Vagina (tissue), 2 donors: ENCODE results near the gene GATB.

Source experiments
- CTCF ChIP-seq, 3 experiments: fragments of 450-650 bp in 2 of 3; fragments of 200-600 bp in 1 of 3; sonication (generic) in 1 of 3; IDR thresholded peaks; one replicate each; pipeline ENCODE4 v1.5.1; 2017 to 2019; ENCODE audit warnings: antibody characterized with exemption in 3 of 3, mild to moderate bottlenecking in 2 of 3, moderate library complexity in 2 of 3
- POLR2A ChIP-seq, 2 donors: fragments of 450-650 bp; IDR thresholded peaks; one replicate each; pipeline ENCODE4 v1.6.1; 2017; ENCODE audit warnings: antibody characterized with exemption in 2 of 2, mild to moderate bottlenecking in 2 of 2, moderate library complexity in 2 of 2
- POLR2AphosphoS5 ChIP-seq, 2 donors: sonication (generic); formaldehyde crosslinking; IDR thresholded peaks; one replicate each; pipeline ENCODE4 v1.9.0; 2017; ENCODE audit warnings: antibody characterized with exemption in 2 of 2, mild to moderate bottlenecking in 2 of 2, low read depth in 1 of 2; ENCODE audit not compliant: insufficient read depth in 1 of 2

DNA sequence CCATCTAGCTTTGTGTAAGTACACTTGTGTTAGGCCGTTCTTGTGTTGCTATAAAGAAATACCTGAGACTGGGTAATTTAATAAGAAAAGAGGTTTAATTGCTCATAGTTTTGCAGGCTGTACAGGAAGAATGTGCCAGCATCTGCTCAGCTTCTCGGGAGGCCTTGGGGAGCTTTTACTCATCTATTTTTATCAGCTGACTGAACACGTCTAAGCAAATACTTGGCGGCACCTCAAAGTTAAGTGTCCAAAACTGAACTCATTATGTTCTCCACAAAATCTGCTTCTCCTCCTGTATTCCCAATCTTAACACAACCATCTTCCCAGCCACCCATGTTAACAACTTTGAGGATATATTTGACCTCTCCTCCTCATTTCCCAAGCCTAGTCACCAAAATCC lies 42.4 kb upstream of the GATB start:
- TF ChIP-seq CTCF (IDR thresholded peaks at IDR 0.05) (no peak), POLR2A (IDR thresholded peaks at IDR 0.05) (no peak), POLR2AphosphoS5 (IDR thresholded peaks at IDR 0.05; ENCODE audit: insufficient read depth in 1 of 2, low read depth in 1 of 2) (no peak)
